Fibroblast of mammary gland (primary cell): ENCODE measurements around the gene KCNT1.

ENCODE experiments used
- DNase-seq: peaks from one replicate; pipeline ENCODE4 v3.0.0-alpha.2; 2010; ENCODE audit warnings: low read depth
- H3K4me3 ChIP-seq: 2 replicates; pipeline ENCODE4 v1.5.1; 2011; ENCODE audit warnings: low read depth, mild to moderate bottlenecking, low read length, moderate library complexity; ENCODE audit not compliant: control insufficient read depth
- TF ChIP-seq, protein P1 (sequence below): conservative IDR thresholded peaks from 2 replicates; pipeline ENCODE4 v1.5.1; 2011; ENCODE audit warnings: low read depth, low read length, inconsistent platforms; ENCODE audit not compliant: control insufficient read depth, insufficient read depth

Gene KCNT1

DNA sequence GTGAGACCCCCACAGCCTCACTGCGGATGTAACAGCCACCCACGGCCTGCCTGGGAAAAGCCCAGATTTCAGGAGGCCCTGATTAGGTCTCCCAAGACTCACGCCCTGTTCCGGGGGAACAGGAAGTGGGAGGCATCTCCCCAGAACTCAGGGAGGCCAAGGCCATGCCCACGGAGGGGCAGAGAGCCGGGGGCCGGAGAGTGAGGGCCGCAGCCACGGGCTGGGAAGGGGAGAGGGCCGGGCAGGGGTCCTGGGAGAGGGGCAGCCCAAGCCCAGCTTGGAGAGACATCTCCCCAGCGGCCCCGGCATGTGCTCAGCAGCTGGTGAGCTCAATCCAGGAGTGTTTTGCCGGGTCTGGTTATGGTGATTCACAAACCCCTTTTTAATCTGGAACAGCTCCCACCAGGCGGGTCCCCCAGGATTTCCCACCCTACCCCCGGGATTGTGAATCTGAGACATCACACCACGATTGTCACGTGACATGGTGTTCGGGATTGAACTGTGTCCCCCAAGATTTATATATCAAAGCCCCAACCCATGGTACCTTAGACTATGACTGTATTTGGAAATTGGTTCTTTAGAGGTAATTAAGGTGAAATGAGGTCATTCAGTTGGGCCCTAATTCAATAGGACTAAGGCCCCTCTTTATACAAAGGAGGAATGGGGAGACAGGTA lies 26.6 kb downstream of the KCNT1 start:
- DNase-seq: no peak
- no peak overlapping the region for H3K4me3 ChIP-seq
- TF ChIP-seq, protein P1, sequence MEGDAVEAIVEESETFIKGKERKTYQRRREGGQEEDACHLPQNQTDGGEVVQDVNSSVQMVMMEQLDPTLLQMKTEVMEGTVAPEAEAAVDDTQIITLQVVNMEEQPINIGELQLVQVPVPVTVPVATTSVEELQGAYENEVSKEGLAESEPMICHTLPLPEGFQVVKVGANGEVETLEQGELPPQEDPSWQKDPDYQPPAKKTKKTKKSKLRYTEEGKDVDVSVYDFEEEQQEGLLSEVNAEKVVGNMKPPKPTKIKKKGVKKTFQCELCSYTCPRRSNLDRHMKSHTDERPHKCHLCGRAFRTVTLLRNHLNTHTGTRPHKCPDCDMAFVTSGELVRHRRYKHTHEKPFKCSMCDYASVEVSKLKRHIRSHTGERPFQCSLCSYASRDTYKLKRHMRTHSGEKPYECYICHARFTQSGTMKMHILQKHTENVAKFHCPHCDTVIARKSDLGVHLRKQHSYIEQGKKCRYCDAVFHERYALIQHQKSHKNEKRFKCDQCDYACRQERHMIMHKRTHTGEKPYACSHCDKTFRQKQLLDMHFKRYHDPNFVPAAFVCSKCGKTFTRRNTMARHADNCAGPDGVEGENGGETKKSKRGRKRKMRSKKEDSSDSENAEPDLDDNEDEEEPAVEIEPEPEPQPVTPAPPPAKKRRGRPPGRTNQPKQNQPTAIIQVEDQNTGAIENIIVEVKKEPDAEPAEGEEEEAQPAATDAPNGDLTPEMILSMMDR: no peak

DNA sequence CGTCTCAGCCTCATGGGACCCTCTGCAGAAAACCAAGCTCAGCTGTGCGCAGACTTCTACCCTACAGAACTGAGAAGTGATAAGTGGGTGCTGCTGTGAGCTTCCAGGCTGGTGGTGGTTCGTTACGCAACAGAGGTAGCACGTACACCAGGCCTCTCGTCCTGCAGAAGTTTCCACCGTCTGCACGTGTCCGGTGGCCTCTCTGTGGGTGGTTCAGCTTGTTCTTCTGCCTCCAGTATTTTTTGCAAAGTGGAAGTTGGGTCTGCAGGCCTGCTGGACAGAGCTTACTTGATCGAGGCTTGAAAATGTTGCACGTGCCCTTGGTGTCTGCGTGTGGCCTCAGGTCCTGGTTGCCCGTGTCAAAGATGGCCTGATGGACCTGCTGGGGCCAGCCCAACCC lies 27.5 kb downstream of the KCNT1 start:
- no peak overlapping the region for H3K4me3 ChIP-seq
- DNase-seq: no peak

DNA sequence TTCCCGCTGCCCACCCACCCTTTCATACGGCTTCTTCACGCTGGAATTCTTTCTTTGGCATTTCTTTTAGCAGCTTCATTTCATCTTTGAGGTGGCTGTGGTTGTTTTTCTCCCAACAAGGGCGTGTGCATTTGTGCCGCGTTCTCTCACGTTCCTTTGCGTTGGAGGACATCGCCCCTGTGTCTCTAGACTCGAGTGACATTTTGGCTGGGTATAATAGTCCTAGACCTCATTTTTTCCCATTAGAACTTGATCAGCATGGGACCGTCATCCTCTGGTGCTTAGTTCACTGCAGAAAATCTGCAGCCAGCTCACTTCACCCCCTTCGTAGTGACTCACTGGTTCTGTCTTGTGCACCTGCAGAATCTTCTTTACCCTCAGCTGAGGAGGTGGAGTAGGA lies 29.5 kb downstream of the KCNT1 start:
- no peak overlapping the region for H3K4me3 ChIP-seq
- no peak for DNase-seq
- TF ChIP-seq, protein P1: no peak

More for the DNA sequence above, 27.5 kb downstream of the KCNT1 start:
- TF ChIP-seq, protein P1: no peak

DNA sequence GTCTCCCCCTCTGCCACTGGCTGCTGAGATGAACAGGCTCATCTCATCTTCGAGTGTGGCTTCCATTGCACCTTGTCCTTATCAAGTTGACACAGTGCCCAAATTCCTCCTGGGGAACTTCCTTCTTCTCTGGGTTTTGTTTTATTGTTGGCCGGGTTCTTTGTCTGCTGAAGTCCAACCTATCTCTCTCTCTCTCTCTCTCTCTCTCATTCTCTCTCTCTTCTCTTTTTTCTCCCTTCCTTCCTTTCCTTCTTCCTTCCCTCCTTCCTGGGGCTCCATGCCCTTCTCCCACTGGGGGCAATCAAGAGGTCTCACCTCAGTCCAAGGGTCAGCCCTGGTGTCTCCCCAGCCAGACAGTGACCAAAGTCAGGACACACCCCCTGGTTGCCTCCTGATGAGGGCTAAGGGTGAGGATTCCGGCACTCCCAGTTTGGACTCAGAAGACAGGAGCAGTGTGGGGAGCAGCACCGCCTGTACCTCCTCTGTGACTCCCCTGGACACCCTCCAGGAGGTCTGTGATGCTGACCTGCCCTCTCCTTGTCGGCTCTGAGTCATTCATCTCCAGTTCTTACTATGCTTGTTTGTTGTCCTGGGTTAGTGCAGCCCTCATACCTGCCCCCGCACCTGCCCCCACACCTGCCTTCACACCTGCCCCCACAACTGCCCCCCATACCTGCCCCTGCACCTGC lies 30.7 kb downstream of the KCNT1 start:
- H3K4me3 ChIP-seq: no peak overlapping the region
- TF ChIP-seq, protein P1: no peak
- no peak for DNase-seq

DNA sequence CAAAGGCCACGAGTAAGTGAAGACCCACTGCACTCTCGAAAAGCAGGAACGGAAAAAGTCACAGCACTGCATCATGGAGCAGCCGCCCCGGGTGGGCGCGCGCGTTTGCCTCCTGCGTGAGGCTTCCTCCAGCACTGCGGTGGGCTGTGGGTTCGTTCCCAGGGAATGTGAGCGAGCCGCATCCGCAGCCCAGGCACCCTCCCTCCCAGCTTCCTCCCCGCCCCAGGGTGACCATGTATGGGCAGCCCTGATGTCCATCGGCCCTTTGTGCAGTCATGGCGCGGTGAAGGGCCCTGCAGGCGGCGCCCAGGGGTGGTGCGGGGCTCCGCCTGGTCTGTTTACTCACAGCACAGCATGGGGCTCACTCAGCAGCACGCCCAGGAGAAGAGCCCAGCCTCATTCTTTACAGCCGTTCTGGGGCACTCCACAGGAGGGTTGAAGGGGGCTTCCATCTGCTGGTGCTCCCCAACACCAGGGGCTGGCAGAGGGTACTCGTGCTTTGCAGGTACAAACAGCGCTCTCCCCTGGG lies 32.7 kb downstream of the KCNT1 start:
- DNase-seq: no peak
- H3K4me3 ChIP-seq: no peak overlapping the region
- TF ChIP-seq, protein P1: no peak

DNA sequence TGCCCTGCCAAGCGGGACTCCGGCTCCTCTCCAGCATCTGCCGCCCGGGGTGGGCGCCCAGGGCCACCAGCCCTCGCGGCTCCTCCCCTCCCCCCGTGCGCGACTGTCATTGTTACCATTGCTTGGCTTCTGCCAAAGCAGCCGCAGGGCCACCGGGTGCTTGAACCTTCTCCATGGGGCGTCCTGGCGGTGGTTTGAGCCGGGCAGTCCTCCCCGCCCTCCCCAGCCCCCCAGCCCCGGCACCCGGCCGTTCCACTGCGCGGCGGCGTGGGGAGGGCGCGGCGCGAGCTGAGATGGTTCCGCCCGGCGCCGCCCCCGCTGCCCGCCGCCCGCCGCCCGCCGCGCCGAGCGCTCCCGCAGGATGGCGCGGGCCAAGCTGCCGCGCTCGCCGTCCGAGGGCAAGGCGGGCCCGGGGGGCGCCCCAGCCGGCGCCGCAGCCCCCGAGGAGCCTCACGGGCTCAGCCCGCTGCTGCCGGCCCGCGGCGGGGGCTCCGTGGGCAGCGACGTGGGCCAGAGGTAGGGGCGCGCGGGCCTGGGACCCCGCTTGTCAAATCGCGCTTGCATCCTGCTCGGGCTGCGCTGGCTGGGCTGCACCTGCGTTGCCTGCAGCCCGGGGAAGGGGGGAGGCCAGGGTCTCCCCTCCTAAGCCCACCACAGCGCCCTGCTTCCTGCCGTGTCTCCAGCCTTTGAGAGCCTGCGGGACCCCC lies 34.4 kb downstream of the KCNT1 start:
- DNase-seq: no peak
- H3K4me3 ChIP-seq: no peak overlapping the region
- TF ChIP-seq, protein P1: no peak
